Hepatocyte (in vitro differentiated cells): ENCODE data around the gene KBTBD13. TPM values are rescaled to one million over a fixed set of nuclear protein-coding genes. Genes with fewer than 3 reads are reported as not detected.
A peak's percentile ranks its signal among the peaks of the same experiment; 100 is the strongest.

Experiments used
- DNase-seq: peaks from one replicate; pipeline ENCODE4 v3.0.0-alpha.2; 2016; ENCODE audit warnings: low spot score
- H2AFZ ChIP-seq: fragments of 200-600 bp; sonication (generic); 2 replicates; pipeline ENCODE4 v1.6.0; 2016; ENCODE audit warnings: antibody characterized with exemption, mild to moderate bottlenecking
- H3K27ac ChIP-seq: fragments of 200-600 bp; sonication (generic); 2 replicates; pipeline ENCODE4 v1.5.1; 2016; ENCODE audit warnings: mild to moderate bottlenecking
- H3K27me3 ChIP-seq: fragments of 200-600 bp; sonication (generic); 2 replicates; pipeline ENCODE4 v1.6.1; 2016
- H3K36me3 ChIP-seq: fragments of 200-600 bp; sonication (generic); replicated peaks from 2 replicates; pipeline ENCODE4 v1.5.1; 2016; ENCODE audit warnings: low read depth; ENCODE audit not compliant: insufficient read depth
- H3K4me1 ChIP-seq: fragments of 200-600 bp; sonication (generic); 2 replicates; pipeline ENCODE4 v1.5.1; 2016; ENCODE audit warnings: mild to moderate bottlenecking, moderate library complexity; ENCODE audit not compliant: insufficient read depth
- H3K4me2 ChIP-seq: fragments of 200-600 bp; sonication (generic); 2 replicates; pipeline ENCODE4 v1.6.0; 2016
- H3K4me3 ChIP-seq: fragments of 200-600 bp; sonication (generic); 2 replicates; pipeline ENCODE4 v1.5.1; 2016; ENCODE audit warnings: mild to moderate bottlenecking
- H3K79me2 ChIP-seq: fragments of 200-600 bp; sonication (generic); 2 replicates; pipeline ENCODE4 v1.6.0; 2017; ENCODE audit warnings: mild to moderate bottlenecking
- H3K9me2 ChIP-seq: fragments of 200-600 bp; sonication (generic); replicated peaks from 2 replicates; pipeline ENCODE4 v1.6.0; 2017; ENCODE audit warnings: mild to moderate bottlenecking; ENCODE audit not compliant: insufficient read depth
- H3K9me3 ChIP-seq: fragments of 200-600 bp; sonication (generic); 2 replicates; pipeline ENCODE4 v1.5.1; 2016; ENCODE audit warnings: low read depth, mild to moderate bottlenecking
- H4K20me1 ChIP-seq: fragments of 200-600 bp; sonication (generic); 2 replicates; pipeline ENCODE4 v1.6.0; 2016; ENCODE audit warnings: mild to moderate bottlenecking; ENCODE audit not compliant: insufficient read depth, poor library complexity, severe bottlenecking
- EZH2 ChIP-seq: fragments of 200-600 bp; sonication (generic); IDR thresholded peaks from 2 replicates; pipeline ENCODE4 v1.6.1; 2016; ENCODE audit warnings: antibody characterized with exemption, mild to moderate bottlenecking, borderline replicate concordance
- EZH2phosphoT487 ChIP-seq: fragments of 200-600 bp; sonication (generic); IDR thresholded peaks from one replicate; pipeline ENCODE4 v1.6.1; 2018; ENCODE audit warnings: antibody characterized with exemption, mild to moderate bottlenecking, low read depth, moderate library complexity; ENCODE audit not compliant: unreplicated experiment, severe bottlenecking
- WGBS: methylation state at CpG from one replicate; pipeline ENCODE4 v1.1.6; 2016; ENCODE audit warnings: low lambda C conversion rate; ENCODE audit errors: missing lambda C conversion rate; 5-methylcytosine and 5-hydroxymethylcytosine counted together
- polyA plus RNA-seq: library from polyadenylated mRNA; unstranded; fragments of >200 nt; fragmentation: Nextera tagmentation; extraction: Ambion mirVana; gene quantifications from 2 replicates; pipeline ENCODE4 v1.2.1, GENCODE V29; 2016
- total RNA-seq: library from RNA; depleted of rRNA; stranded (reverse); fragments of >200 nt; gene quantifications from 2 replicates; pipeline ENCODE4 v1.2.3, GENCODE V29; 2014
- TF ChIP-seq, protein P1 (sequence below): fragments of 200-600 bp; sonication (generic); IDR thresholded peaks from 2 replicates; pipeline ENCODE4 v1.5.1; 2016; ENCODE audit warnings: antibody characterized with exemption, mild to moderate bottlenecking; ENCODE audit not compliant: poor library complexity

The KBTBD13 gene
- total and polyA plus RNA-seq, 2 experiments from 2014 or later: 0.56 TPM; not detected in 1

- Histone ChIP-seq H3K4me3 (no peak overlapping the region), H3K4me1 (peaks cover 13% of the 10 kb centered on the region), H3K27me3 (no peaks in the 10 kb centered on the region), H3K36me3 (no peaks in the 10 kb centered on the region), H3K27ac (no peak overlapping the region), H3K4me2 (no peak overlapping the region), H3K9me2 (no peaks in the 10 kb centered on the region), H2AFZ (no peak overlapping the region), H3K79me2 (peaks cover 13% of the 10 kb centered on the region), H3K9me3 (no peaks in the 10 kb centered on the region), H4K20me1 (no peaks in the 10 kb centered on the region)
- TF ChIP-seq EZH2 (no peak), EZH2phosphoT487 (no peak)
- TF ChIP-seq, protein P1, sequence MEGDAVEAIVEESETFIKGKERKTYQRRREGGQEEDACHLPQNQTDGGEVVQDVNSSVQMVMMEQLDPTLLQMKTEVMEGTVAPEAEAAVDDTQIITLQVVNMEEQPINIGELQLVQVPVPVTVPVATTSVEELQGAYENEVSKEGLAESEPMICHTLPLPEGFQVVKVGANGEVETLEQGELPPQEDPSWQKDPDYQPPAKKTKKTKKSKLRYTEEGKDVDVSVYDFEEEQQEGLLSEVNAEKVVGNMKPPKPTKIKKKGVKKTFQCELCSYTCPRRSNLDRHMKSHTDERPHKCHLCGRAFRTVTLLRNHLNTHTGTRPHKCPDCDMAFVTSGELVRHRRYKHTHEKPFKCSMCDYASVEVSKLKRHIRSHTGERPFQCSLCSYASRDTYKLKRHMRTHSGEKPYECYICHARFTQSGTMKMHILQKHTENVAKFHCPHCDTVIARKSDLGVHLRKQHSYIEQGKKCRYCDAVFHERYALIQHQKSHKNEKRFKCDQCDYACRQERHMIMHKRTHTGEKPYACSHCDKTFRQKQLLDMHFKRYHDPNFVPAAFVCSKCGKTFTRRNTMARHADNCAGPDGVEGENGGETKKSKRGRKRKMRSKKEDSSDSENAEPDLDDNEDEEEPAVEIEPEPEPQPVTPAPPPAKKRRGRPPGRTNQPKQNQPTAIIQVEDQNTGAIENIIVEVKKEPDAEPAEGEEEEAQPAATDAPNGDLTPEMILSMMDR: no peak
- WGBS: 91% methylated on average over 2 of the region's 2 CpGs
- no peak for DNase-seq
Observed at GRCh38 chr15:65048241-65048640, 28.3 kb upstream of the KBTBD13 start.

- TF ChIP-seq, protein P1: no peak
- no peak for TF ChIP-seq EZH2phosphoT487
- TF ChIP-seq EZH2: no peak
- peak overlapping the region; percentile 70 for H3K4me2 ChIP-seq
- H3K4me1 ChIP-seq: peaks cover 6% of the 10 kb centered on the region
- whole genome bisulfite sequencing: 14% methylated on average over 19 of the region's 19 CpGs
- no peaks in the 10 kb centered on the region for H3K9me2 ChIP-seq
- H3K36me3 ChIP-seq: no peaks in the 10 kb centered on the region
- no peak overlapping the region for H3K27ac ChIP-seq
- no peaks in the 10 kb centered on the region for H3K9me3 ChIP-seq
- no peaks in the 10 kb centered on the region for H4K20me1 ChIP-seq
- H3K79me2 ChIP-seq: peaks cover 13% of the 10 kb centered on the region
- no peaks in the 10 kb centered on the region for H3K27me3 ChIP-seq
- H3K4me3 ChIP-seq: no peak overlapping the region
- DNase-seq: peak; percentile 92
- no peak overlapping the region for H2AFZ ChIP-seq
Observed at GRCh38 chr15:65049418-65049840, 27.1 kb upstream of the KBTBD13 start.

GRCh38 chr15:65050270-65050669 is 26.3 kb upstream of the KBTBD13 start:
- H3K36me3 ChIP-seq: no peaks in the 10 kb centered on the region
- H2AFZ ChIP-seq: no peak overlapping the region
- no peaks in the 10 kb centered on the region for H3K9me3 ChIP-seq
- no peak for DNase-seq
- no peaks in the 10 kb centered on the region for H4K20me1 ChIP-seq
- peaks cover 13% of the 10 kb centered on the region for H3K79me2 ChIP-seq
- no peaks in the 10 kb centered on the region for H3K9me2 ChIP-seq
- no peak for TF ChIP-seq EZH2
- TF ChIP-seq, protein P1: no peak
- TF ChIP-seq EZH2phosphoT487: no peak
- no peak overlapping the region for H3K27ac ChIP-seq
- H3K4me1 ChIP-seq: peaks cover 10% of the 10 kb centered on the region
- no peaks in the 10 kb centered on the region for H3K27me3 ChIP-seq
- H3K4me2 ChIP-seq: no peak overlapping the region
- H3K4me3 ChIP-seq: no peak overlapping the region
- 82% methylated on average over 4 of the region's 4 CpGs for WGBS

GRCh38 chr15:65051266-65051665 is 25.3 kb upstream of the KBTBD13 start:
- no peak for DNase-seq
- H3K9me2 ChIP-seq: no peaks in the 10 kb centered on the region
- no peaks in the 10 kb centered on the region for H3K27me3 ChIP-seq
- H3K79me2 ChIP-seq: peaks cover 13% of the 10 kb centered on the region
- no peak overlapping the region for H3K4me2 ChIP-seq
- no peak overlapping the region for H3K27ac ChIP-seq
- H3K9me3 ChIP-seq: no peaks in the 10 kb centered on the region
- TF ChIP-seq, protein P1: no peak
- TF ChIP-seq EZH2phosphoT487 (no peak), EZH2 (no peak)
- no peaks in the 10 kb centered on the region for H4K20me1 ChIP-seq
- H3K36me3 ChIP-seq: no peaks in the 10 kb centered on the region
- WGBS: 82% methylated on average over 2 of the region's 2 CpGs
- H3K4me1 ChIP-seq: peaks cover 10% of the 10 kb centered on the region
- H3K4me3 ChIP-seq: no peak overlapping the region
- no peak overlapping the region for H2AFZ ChIP-seq
